HCT116 (cell line): ENCODE results near the gene CASTOR1. TPM values are rescaled to one million over a fixed set of nuclear protein-coding genes. Genes with fewer than 3 reads are reported as not detected.

Source experiments
- ATAC-seq: fragments of 200-7000 bp; cut with Tn5 transposase; 2 replicates; pipeline ENCODE4 v1.9.1; 2020; ENCODE audit warnings: mild to moderate bottlenecking, moderate library complexity
- BruUV-seq: library from RNA; stranded (reverse); fragments of 400-500 nt; replicated peaks from 2 replicates; lab custom pipeline; 2021; lab: Mats Ljungman, UMichigan
- CTCF ChIA-PET: fragments of 300-600 bp; sonication (Branson Sonifier 250); formaldehyde crosslinking; loops from one replicate; lab custom pipeline; 2021; ENCODE audit warnings: antibody characterized with exemption; lab: Charles Lee
- POLR2A ChIA-PET: fragments of 300-600, 350-600 bp; sonication (Branson Sonifier 250); formaldehyde crosslinking; loops from one replicate; lab custom pipeline; 2021; ENCODE audit warnings: antibody characterized with exemption; lab: Charles Lee
- RAD21 ChIA-PET, 2 experiments: fragments of 300-600 bp; sonication (Branson Sonifier 250); formaldehyde crosslinking; loops; one replicate each; lab custom pipeline; 2023; ENCODE audit warnings: low total read pairs in 2 of 2; ENCODE audit not compliant: uncharacterized antibody in 2 of 2, unreplicated experiment in 2 of 2, low non-redundant PET in 1 of 2; lab: Charles Lee
- DNase-seq: peaks from one replicate; pipeline ENCODE4 v3.0.0-alpha.2; 2010; ENCODE audit warnings: low read depth, low spot score
- H2AFZ ChIP-seq: fragments of 200-600 bp; shearing (Covaris generic), sonication (generic); 2 replicates; pipeline ENCODE4 v1.6.1; 2017; ENCODE audit warnings: low read depth, mixed run types, mixed read lengths, antibody characterized with exemption, low read length; ENCODE audit not compliant: poor library complexity, severe bottlenecking
- H3K27ac ChIP-seq: 2 replicates; pipeline ENCODE4 v1.5.1; 2012; ENCODE audit warnings: low read depth, low read length
- H3K27me3 ChIP-seq: fragments of 200-600 bp; sonication (generic); 2 replicates; pipeline ENCODE4 v1.6.1; 2016; ENCODE audit warnings: mixed run types, low read length, mixed read lengths; ENCODE audit not compliant: insufficient read depth
- H3K36me3 ChIP-seq, 2 experiments: fragments of 200-500 bp in 1 of 2; fragments of 200-600 bp in 1 of 2; sonication (Bioruptor generic) in 1 of 2; sonication (generic) in 1 of 2; 2 replicates each; pipeline versions ENCODE4 v1.5.1 to v1.6.1; 2014 to 2016; ENCODE audit warnings: low read length in 2 of 2, inconsistent platforms in 1 of 2, mixed read lengths in 1 of 2, mixed run types in 1 of 2; ENCODE audit not compliant: insufficient read depth in 2 of 2, control insufficient read depth in 1 of 2
- H3K4me1 ChIP-seq, 2 experiments: fragments of 200-600 bp in 1 of 2; sonication (generic) in 1 of 2; 2 replicates each; pipeline versions ENCODE4 v1.5.1 to v1.6.1; 2012 to 2017; ENCODE audit warnings: low read length in 2 of 2, inconsistent platforms in 1 of 2, mild to moderate bottlenecking in 1 of 2, mixed read lengths in 1 of 2, mixed run types in 1 of 2, moderate library complexity in 1 of 2; ENCODE audit not compliant: insufficient read depth in 2 of 2, control insufficient read depth in 1 of 2
- H3K4me2 ChIP-seq: fragments of 200-600 bp; sonication (generic); 2 replicates; pipeline ENCODE4 v1.6.1; 2017; ENCODE audit warnings: mixed run types, low read length, mixed read lengths
- H3K4me3 ChIP-seq, 2 experiments: fragments of 200-600 bp in 1 of 2; sonication (generic) in 1 of 2; replicated peaks in 1 of 2; 2 replicates each; pipeline ENCODE4 v1.5.1; 2011 to 2016; ENCODE audit warnings: low read length in 2 of 2, control low read depth in 1 of 2, low read depth in 1 of 2, mild to moderate bottlenecking in 1 of 2, mixed read lengths in 1 of 2, mixed run types in 1 of 2
- H3K79me2 ChIP-seq: fragments of 200-600 bp; sonication (generic); 2 replicates; pipeline ENCODE4 v1.6.1; 2017; ENCODE audit warnings: mild to moderate bottlenecking, mixed run types, low read length, moderate library complexity, mixed read lengths; ENCODE audit not compliant: insufficient read depth
- H3K9ac ChIP-seq: fragments of 200-600 bp; sonication (generic); 2 replicates; pipeline ENCODE4 v1.6.1; 2016; ENCODE audit warnings: low read length, mixed read lengths
- H3K9me2 ChIP-seq: fragments of 200-600 bp; sonication (generic), shearing (Covaris generic); 2 replicates; pipeline ENCODE4 v1.6.1; 2017; ENCODE audit warnings: mixed run types, mild to moderate bottlenecking, moderate library complexity; ENCODE audit not compliant: insufficient read depth
- H3K9me3 ChIP-seq, 2 experiments: fragments of 200-500 bp in 1 of 2; fragments of 200-600 bp in 1 of 2; sonication (Bioruptor generic) in 1 of 2; sonication (generic) in 1 of 2; 2 replicates each; pipeline ENCODE4 v1.6.1; 2014 to 2017; ENCODE audit warnings: low read length in 2 of 2, mixed read lengths in 2 of 2, inconsistent platforms in 1 of 2, low read depth in 1 of 2, mild to moderate bottlenecking in 1 of 2, mixed run types in 1 of 2, moderate library complexity in 1 of 2; ENCODE audit not compliant: control insufficient read depth in 1 of 2, insufficient read depth in 1 of 2
- H4K20me1 ChIP-seq: fragments of 200-600 bp; sonication (generic), shearing (Covaris generic); 2 replicates; pipeline ENCODE4 v1.6.1; 2017; ENCODE audit warnings: mixed run types, mild to moderate bottlenecking, moderate library complexity; ENCODE audit not compliant: insufficient read depth
- CBX3 ChIP-seq: IDR thresholded peaks from 2 replicates; pipeline ENCODE4 v1.6.1; 2012; ENCODE audit warnings: low read depth
- EGR1 ChIP-seq: IDR thresholded peaks from 2 replicates; pipeline ENCODE4 v1.6.1; 2012; ENCODE audit warnings: low read depth
- EZH2 ChIP-seq: fragments of 200-600 bp; sonication (generic); IDR thresholded peaks from 2 replicates; pipeline ENCODE4 v1.6.1; 2017; ENCODE audit warnings: antibody characterized with exemption, mixed run types
- JUND ChIP-seq: IDR thresholded peaks from 2 replicates; pipeline ENCODE4 v1.6.1; 2012
- POLR2AphosphoS5 ChIP-seq: IDR thresholded peaks from 2 replicates; pipeline ENCODE4 v1.6.1; 2011; ENCODE audit warnings: mild to moderate bottlenecking, low read depth, low read length, moderate library complexity
- REST ChIP-seq: IDR thresholded peaks from 2 replicates; pipeline ENCODE4 v1.6.1; 2012; ENCODE audit warnings: low read depth
- TCF7L2 ChIP-seq: IDR thresholded peaks from 2 replicates; pipeline ENCODE4 v1.7.0; 2011; ENCODE audit warnings: borderline replicate concordance, inconsistent platforms; ENCODE audit not compliant: insufficient read depth, insufficient read length; ENCODE audit errors: extremely low read depth
- YY1 ChIP-seq: IDR thresholded peaks from 2 replicates; pipeline ENCODE4 v1.6.1; 2011; ENCODE audit warnings: low read length, low read depth, moderate library complexity, mild to moderate bottlenecking; ENCODE audit not compliant: insufficient replicate concordance; ENCODE audit errors: extremely low read depth
- ZNF274 ChIP-seq: fragments of 200-500 bp; sonication (Bioruptor generic); IDR thresholded peaks from 2 replicates; pipeline ENCODE4 v1.6.1; 2014; ENCODE audit warnings: mild to moderate bottlenecking, low read depth, low read length, inconsistent platforms
- intact Hi-C: fragments of 100-400 bp; cut with micrococcal nuclease; formaldehyde crosslinking; loops from 2 replicates; pipeline ENCODE4 v1.10.0; 2022
- total RNA-seq: library from RNA; stranded (reverse); gene quantifications from one replicate; pipeline ENCODE4 v1.2.1, GENCODE V29; 2021; ENCODE audit not compliant: unreplicated experiment
- TF ChIP-seq, protein P1 (sequence below): IDR thresholded peaks from 2 replicates; pipeline ENCODE4 v1.6.1; 2012
- TF ChIP-seq, protein P2 (sequence below): IDR thresholded peaks from 2 replicates; pipeline ENCODE4 v1.6.1; 2012

The CASTOR1 gene
- total RNA-seq, 1 experiment from 2014 or later, result 6.5 TPM

- Histone ChIP-seq H3K36me3 (no peaks in the 10 kb centered on the region), H3K9ac (no peak overlapping the region), H3K4me2 (no peak overlapping the region), H3K79me2 (peaks cover 4% of the 10 kb centered on the region; the same call in 1 of the 2 replicates), H2AFZ (no peak overlapping the region), H3K4me1 (peaks cover 14 to 18% of the 10 kb centered on the region in 2 experiments), H3K9me3 (no peaks in the 10 kb centered on the region), H3K27ac (no peak overlapping the region), H3K4me3 (no peak overlapping the region), H3K9me2 (no peaks in the 10 kb centered on the region), H3K27me3 (no peaks in the 10 kb centered on the region), H4K20me1 (no peaks in the 10 kb centered on the region)
- ChIA-PET POLR2A (no interaction called here), RAD21 (no interaction called here)
- intact Hi-C loops, result no loop called here
- DNase-seq (no peak), ATAC-seq (no peak)
- no TSS peak for BruUV-seq
- TF ChIP-seq, protein P1, sequence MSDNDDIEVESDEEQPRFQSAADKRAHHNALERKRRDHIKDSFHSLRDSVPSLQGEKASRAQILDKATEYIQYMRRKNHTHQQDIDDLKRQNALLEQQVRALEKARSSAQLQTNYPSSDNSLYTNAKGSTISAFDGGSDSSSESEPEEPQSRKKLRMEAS, result no peak
- no peak for TF ChIP-seq EGR1
- TF ChIP-seq POLR2AphosphoS5, result no peak
- no peak for TF ChIP-seq JUND
- no peak for TF ChIP-seq YY1
- TF ChIP-seq, protein P2, sequence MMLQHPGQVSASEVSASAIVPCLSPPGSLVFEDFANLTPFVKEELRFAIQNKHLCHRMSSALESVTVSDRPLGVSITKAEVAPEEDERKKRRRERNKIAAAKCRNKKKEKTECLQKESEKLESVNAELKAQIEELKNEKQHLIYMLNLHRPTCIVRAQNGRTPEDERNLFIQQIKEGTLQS, result no peak
- no peak for TF ChIP-seq EZH2
- TF ChIP-seq TCF7L2, result no peak
- TF ChIP-seq CBX3, result no peak
- no peak for TF ChIP-seq ZNF274
- no peak for TF ChIP-seq REST
- TF ChIP-seq, all 23 proteins: peak for 0
- CTCF ChIA-PET, result no interaction called here
These were observed 32.2 kb upstream of the CASTOR1 start for GRCh38 chr22:30321461-30321860.
